BE2C (cell line): ENCODE results near the gene MYCBP2.
A peak's percentile ranks its signal among the peaks of the same experiment; 100 is the strongest.
"Not testable (repeated sequence)": the region's sequence is repeated elsewhere in the genome, so short reads cannot be mapped to it uniquely, and the experiment has no call there.

Source experiments
- DNase-seq: peaks from one replicate; pipeline ENCODE4 v3.0.0-alpha.2; 2020
- H3K27me3 ChIP-seq: fragments of 250-450 bp; sonication (Bioruptor Pico); 2 replicates; pipeline ENCODE4 v1.5.1; 2020; ENCODE audit warnings: mild to moderate bottlenecking
- H3K36me3 ChIP-seq: fragments of 250-450 bp; sonication (Bioruptor Pico); 2 replicates; pipeline ENCODE4 v1.5.1; 2020; ENCODE audit warnings: mild to moderate bottlenecking
- H3K4me1 ChIP-seq: fragments of 250-450 bp; sonication (Bioruptor Pico); 2 replicates; pipeline ENCODE4 v1.5.1; 2020
- H3K4me3 ChIP-seq: 2 replicates; pipeline ENCODE4 v1.5.1; 2011; ENCODE audit warnings: low read depth, low read length
- H3K9me3 ChIP-seq: fragments of 250-450 bp; sonication (Bioruptor Pico); 2 replicates; pipeline ENCODE4 v1.5.1; 2020
- TF ChIP-seq, protein P1 (sequence below): IDR thresholded peaks from 2 replicates; pipeline ENCODE4 v1.5.1; 2012; ENCODE audit warnings: mild to moderate bottlenecking, low read depth, low read length

MYCBP2 gene

DNA sequence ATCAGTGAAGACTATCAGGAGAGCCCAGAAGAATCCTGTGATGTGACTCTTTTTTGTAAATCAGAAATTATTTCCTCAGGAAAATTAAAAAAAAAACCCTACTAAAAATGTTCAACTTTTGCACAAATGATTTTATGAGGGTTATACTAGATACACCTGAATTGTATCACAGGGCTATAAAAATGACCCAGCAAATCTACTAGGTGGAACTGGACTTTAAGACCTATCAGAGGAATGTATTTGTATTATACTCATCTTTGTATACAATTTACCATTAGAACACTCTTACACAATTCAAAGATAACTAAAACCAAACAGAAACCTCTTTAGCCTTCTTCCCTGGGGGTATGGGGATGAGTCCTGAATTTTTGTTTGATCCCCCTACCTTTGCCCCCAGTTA lies 307.1 kb downstream of the MYCBP2 start:
- DNase-seq = no peak
- Histone ChIP-seq H3K4me1 (no peaks in the 10 kb centered on the region; the same call in 1 of the 2 replicates), H3K27me3 (no peaks in the 10 kb centered on the region), H3K9me3 (no peaks in the 10 kb centered on the region), H3K4me3 (no peak overlapping the region), H3K36me3 (peaks cover 47% of the 10 kb centered on the region)
- TF ChIP-seq, protein P1, sequence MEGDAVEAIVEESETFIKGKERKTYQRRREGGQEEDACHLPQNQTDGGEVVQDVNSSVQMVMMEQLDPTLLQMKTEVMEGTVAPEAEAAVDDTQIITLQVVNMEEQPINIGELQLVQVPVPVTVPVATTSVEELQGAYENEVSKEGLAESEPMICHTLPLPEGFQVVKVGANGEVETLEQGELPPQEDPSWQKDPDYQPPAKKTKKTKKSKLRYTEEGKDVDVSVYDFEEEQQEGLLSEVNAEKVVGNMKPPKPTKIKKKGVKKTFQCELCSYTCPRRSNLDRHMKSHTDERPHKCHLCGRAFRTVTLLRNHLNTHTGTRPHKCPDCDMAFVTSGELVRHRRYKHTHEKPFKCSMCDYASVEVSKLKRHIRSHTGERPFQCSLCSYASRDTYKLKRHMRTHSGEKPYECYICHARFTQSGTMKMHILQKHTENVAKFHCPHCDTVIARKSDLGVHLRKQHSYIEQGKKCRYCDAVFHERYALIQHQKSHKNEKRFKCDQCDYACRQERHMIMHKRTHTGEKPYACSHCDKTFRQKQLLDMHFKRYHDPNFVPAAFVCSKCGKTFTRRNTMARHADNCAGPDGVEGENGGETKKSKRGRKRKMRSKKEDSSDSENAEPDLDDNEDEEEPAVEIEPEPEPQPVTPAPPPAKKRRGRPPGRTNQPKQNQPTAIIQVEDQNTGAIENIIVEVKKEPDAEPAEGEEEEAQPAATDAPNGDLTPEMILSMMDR = no peak

DNA sequence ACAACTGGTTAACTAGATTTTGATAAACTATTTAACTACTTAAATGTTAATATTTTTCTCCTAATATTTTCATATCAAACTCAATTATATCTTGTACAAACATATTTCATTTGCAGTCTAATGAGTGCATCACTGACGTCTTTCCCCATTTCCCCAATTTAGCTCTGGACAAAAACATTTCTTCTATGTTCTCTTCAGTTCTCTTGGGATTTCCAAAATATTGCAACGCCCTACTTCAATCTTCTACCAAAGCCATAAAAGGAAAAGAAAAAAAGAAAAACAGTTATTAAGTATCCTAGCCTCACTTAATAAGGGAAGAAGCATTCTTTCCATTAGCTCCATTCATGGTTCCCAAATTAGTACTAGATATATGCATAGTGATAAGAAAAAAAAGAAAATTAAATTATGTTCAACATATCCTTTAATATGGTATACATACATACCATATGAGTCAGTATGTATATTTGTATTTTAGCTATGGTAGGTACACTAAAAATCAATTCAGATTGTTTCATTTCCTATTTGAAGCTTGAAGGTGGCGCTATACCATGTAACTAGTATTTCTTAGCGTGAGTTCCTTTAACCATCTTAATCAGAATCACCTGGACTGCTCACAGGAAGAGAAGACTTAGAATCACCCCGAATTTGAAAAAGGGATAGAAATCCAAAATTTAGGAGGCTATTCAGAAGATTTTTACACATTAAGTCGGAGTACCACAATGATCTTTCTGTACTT lies 309.8 kb downstream of the MYCBP2 start:
- Histone ChIP-seq H3K4me3 (no peak overlapping the region), H3K4me1 (no peaks in the 10 kb centered on the region; the same call in 1 of the 2 replicates), H3K9me3 (no peaks in the 10 kb centered on the region), H3K36me3 (peaks cover 65% of the 10 kb centered on the region), H3K27me3 (no peaks in the 10 kb centered on the region)
- no peak for DNase-seq
- TF ChIP-seq, protein P1 = peak; percentile 14; the same call in 1 of the 2 replicates

DNA sequence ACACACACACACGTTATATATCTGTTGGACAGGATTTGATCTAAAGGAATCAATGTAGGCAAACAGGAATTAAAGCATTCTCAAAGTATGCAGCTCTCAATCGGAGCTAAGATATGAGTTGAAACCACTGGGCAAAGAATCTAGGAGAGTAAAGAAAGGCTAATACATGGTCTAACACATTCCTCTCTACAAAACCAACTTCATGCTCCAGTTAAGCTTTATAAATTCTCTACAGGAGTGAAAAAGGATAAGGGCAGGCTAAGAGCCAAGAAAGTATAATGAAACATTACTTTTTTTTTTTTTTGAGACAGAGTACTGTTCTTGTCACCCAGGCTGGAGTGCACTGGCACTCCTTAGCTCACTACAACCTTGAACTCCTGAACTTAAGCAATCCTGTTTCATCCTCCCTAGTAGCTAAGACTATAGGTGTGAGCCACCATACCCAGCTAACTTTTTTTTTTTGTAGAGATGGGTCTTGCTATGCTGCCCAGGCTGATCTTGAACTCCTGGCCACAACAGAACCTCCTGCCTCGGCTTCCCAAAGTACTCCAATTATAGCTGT lies 310.6 kb downstream of the MYCBP2 start:
- TF ChIP-seq, protein P1 = no peak
- H3K9me3 ChIP-seq = no peaks in the 10 kb centered on the region
- no peaks in the 10 kb centered on the region; the same call in 1 of the 2 replicates for H3K4me1 ChIP-seq
- no peak overlapping the region for H3K4me3 ChIP-seq
- H3K36me3 ChIP-seq = peaks cover 67% of the 10 kb centered on the region
- DNase-seq = no peak
- no peaks in the 10 kb centered on the region for H3K27me3 ChIP-seq

DNA sequence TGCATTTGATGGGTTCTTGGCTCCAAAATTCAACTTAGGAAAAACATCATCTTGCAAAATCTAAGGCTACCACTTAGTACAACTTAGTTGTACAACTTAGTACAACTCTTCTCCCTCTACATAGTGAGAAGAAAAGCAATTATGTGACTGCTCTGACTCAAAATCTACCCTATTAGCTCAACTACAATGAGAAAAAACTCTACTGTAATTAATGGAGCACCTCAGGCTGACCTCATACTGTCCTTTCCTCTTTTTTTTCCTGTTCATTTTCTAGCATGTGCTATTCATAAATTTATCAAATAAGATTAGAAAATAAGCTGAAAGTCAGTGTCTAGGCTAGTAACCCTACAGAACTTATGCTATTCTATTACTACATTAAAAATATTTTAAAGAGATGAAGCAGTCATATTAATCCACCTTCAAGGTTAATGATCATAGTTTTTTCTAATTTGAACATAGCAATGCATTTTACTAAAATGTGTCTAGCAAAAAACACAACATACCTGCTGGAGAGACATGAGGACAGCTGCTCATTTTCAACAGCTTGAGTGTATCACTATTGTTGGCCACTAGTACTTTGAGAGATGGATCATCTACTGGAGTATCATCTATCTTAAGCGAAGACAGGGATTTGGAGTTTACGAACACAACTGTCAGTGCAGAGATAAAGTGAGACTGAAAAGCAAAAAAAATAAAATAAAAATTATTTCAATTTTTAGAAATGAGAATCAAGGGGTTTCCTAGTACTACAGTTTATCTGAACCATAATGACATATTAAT lies 311.8 kb downstream of the MYCBP2 start:
- no peak for DNase-seq
- no peaks in the 10 kb centered on the region for H3K27me3 ChIP-seq
- TF ChIP-seq, protein P1 = no peak
- no peaks in the 10 kb centered on the region for H3K9me3 ChIP-seq
- H3K4me1 ChIP-seq = no peaks in the 10 kb centered on the region; the same call in 1 of the 2 replicates
- no peak overlapping the region for H3K4me3 ChIP-seq
- H3K36me3 ChIP-seq = peaks cover 74% of the 10 kb centered on the region

DNA sequence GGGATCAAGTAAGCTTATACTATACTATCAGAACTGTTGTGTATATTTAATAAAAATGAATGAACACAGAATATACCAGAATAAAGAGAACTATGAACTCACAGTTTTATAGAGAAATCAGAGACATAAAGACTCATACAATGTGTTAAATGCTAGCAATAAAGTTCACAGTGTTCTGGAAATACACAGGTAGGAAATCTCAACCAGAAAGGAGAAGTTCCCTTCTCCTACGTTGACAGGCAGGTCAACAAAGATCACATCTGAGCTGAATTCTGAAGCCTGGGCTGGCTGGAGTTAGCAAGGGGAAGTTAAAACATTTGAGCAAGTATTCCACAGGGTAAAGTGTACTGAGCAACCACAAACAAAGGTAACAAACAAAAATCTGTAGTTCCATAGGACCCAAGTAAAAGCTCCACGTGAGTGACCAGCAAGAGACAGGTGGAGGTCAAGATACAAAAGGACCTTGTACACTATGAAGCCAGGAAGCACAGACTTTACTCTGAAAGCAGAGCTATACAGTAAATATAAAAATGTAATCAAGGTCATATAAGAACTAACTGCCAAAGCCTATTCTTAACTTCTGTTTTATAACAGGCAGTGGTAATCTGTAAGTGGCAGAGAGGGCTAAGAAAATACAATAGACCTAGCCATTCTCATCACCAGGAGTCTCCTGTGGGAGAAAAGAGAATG lies 312.9 kb downstream of the MYCBP2 start:
- H3K27me3 ChIP-seq = no peaks in the 10 kb centered on the region
- peaks cover 85% of the 10 kb centered on the region for H3K36me3 ChIP-seq
- H3K4me1 ChIP-seq = no peaks in the 10 kb centered on the region
- no peak overlapping the region for H3K4me3 ChIP-seq
- H3K9me3 ChIP-seq = peaks cover 2% of the 10 kb centered on the region; the same call in 1 of the 2 replicates
- no peak for DNase-seq
- TF ChIP-seq, protein P1 = no peak

DNA sequence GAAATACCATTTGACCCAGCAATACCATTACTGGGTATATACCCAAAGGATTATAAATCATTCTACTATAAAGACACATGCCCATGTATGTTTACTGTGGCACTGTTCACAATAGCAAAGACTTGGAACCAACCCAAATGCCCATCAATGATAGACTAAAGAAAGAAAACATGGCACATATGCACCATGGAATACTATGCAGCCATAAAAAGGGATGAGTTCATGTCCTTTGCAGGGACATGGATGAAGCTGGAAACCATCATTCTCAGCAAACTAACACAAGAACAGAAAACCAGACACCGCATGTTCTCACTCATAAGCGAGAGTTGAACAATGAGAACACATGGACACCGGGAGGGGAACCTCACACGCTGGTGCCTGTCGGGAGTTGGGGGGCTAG lies 317.2 kb downstream of the MYCBP2 start:
- H3K9me3 ChIP-seq, DNase-seq, H3K4me1 ChIP-seq, H3K27me3 ChIP-seq, H3K4me3 ChIP-seq: not testable (repeated sequence)
- H3K36me3 ChIP-seq = peaks cover 72% of the 10 kb centered on the region
